Upper lobe of left lung (tissue), 6 donors: ENCODE measurements around the gene SPSB3. TPM values are rescaled to one million over a fixed set of nuclear protein-coding genes. Genes with fewer than 3 reads are reported as not detected.

Experiments used
- ATAC-seq, 2 donors: fragments of 200-7000 bp; cut with Tn5 transposase; one replicate each; pipeline ENCODE4 v1.9.1; 2022; ENCODE audit warnings: mild to moderate bottlenecking in 2 of 2, moderate library complexity in 2 of 2; ENCODE audit not compliant: low FRiP score in 2 of 2
- DNase-seq, 2 donors: peaks; one replicate each; pipeline ENCODE4 v3.0.0-alpha.2; 2019 to 2020
- H3K27ac ChIP-seq, 4 donors: fragments of 200-600 bp; sonication (generic); one replicate each; pipeline ENCODE4 v1.5.1; 2016 to 2019
- H3K27me3 ChIP-seq, 4 donors: fragments of 200-600 bp; sonication (generic); one replicate each; pipeline ENCODE4 v1.5.1; 2017 to 2019
- H3K36me3 ChIP-seq, 4 donors: fragments of 200-600 bp; sonication (generic); one replicate each; pipeline ENCODE4 v1.5.1; 2016 to 2019
- H3K4me1 ChIP-seq, 4 donors: fragments of 200-600 bp; sonication (generic); one replicate each; pipeline ENCODE4 v1.5.1; 2018 to 2019
- H3K4me3 ChIP-seq, 4 donors: fragments of 200-600 bp; sonication (generic); one replicate each; pipeline ENCODE4 v1.5.1; 2017 to 2019; ENCODE audit warnings: mild to moderate bottlenecking in 2 of 4, moderate library complexity in 1 of 4
- H3K9me3 ChIP-seq, 4 donors: fragments of 200-600 bp; sonication (generic); one replicate each; pipeline ENCODE4 v1.5.1; 2018 to 2019
- CTCF ChIP-seq, 6 experiments: fragments of 450-650 bp in 4 of 6; fragments of 200-600 bp in 2 of 6; sonication (generic) in 2 of 6; IDR thresholded peaks; one replicate each; pipeline ENCODE4 v1.5.1; 2016 to 2019; ENCODE audit warnings: antibody characterized with exemption in 6 of 6
- EP300 ChIP-seq, 4 donors: sonication (generic); formaldehyde crosslinking; IDR thresholded peaks; one replicate each; pipeline ENCODE4 v1.5.1; 2017; ENCODE audit warnings: antibody characterized with exemption in 4 of 4, control low read depth in 2 of 4
- POLR2A ChIP-seq, 4 donors: fragments of 450-650 bp; IDR thresholded peaks; one replicate each; pipeline ENCODE4 v1.5.1; 2016 to 2017; ENCODE audit warnings: antibody characterized with exemption in 4 of 4, mild to moderate bottlenecking in 2 of 4
- POLR2AphosphoS5 ChIP-seq, 2 donors: sonication (generic); formaldehyde crosslinking; IDR thresholded peaks; one replicate each; pipeline ENCODE4 v1.5.1; 2017; ENCODE audit warnings: antibody characterized with exemption in 2 of 2
- WGBS, 2 donors: methylation state at CpG; one replicate each; pipeline ENCODE4 v1.1.5; 2017 to 2018; 5-methylcytosine and 5-hydroxymethylcytosine counted together
- total RNA-seq, 6 donors: library from RNA; depleted of rRNA in 4 of 6; stranded (reverse); fragments of >200 nt in 4 of 6; gene quantifications; one replicate each; pipeline versions ENCODE4 v1.1.0 to v1.2.1, GENCODE V29; 2016 to 2021
- donor health status: DM: no; HTN: no; CAD: no; lungs with moderate emphysema.
- donor health status: DM: no; HTN: yes; CAD: no; lungs with severe emphysema.

Gene SPSB3
- total RNA-seq, 6 donors from 2014 or later, result 46.2 to 234 (median 64.4) TPM

DNA sequence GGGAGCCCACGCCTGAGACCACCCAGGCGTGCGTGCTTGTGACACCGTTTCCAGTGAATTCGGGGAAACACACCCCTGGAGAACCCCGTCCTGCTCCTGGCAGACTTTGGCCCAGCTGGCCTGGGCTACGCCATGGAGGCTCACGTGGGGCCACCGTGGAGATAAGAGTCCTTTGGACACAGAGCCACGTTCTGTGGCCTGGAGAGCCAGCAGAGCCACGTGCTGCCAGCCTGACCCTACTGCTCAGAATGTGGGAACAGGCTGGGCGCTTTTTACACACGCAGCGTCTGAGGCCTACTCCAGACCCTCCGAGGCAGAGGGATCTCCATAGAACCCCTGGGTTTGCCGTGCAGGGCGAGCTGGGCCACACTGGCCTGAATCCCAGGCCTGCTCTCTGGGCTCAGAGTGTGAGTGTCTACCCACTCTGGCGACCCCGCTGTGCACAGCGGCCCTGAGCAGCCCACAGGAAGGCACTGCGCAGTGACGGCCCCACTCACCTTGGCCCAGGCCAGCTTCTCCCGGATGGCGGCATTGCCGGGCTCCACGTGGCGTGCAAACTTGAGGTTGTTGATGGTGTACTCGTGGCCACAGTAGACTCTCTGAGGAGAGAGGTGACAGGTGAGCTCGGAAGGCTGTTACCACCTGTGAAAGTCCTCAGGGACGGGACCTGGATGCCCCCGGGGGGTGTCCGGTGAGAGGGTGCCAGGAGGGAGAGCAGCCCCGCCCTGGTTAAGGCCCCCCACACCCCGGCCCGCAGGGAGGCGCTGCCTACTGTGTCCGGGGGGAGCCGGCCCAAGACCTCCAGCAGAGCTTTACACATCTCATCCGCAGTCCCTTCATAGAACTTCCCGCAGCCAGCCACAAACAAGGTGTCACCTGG lies 34.3 kb upstream of the SPSB3 start:
- TF ChIP-seq EP300 (IDR thresholded peaks at IDR 0.05) (no peak), CTCF (IDR thresholded peaks at IDR 0.05) (no peak), POLR2AphosphoS5 (IDR thresholded peaks at IDR 0.05) (no peak), POLR2A (IDR thresholded peaks at IDR 0.05) (no peak)
- ATAC-seq (no peak), DNase-seq (peak in 1 of 2 donors; percentile 72)
- H3K4me1 ChIP-seq, result peaks cover 3 to 8% (median 4%) of the 10 kb centered on the region in 4 donors
- 91 to 97% methylated on average over 12 to 27 of the region's 40 CpGs for WGBS, 2 donors
- no peaks in the 10 kb centered on the region for H3K27me3 ChIP-seq
- H3K4me3 ChIP-seq, result no peak overlapping the region
- H3K36me3 ChIP-seq, result peaks cover 20 to 80% (median 60%) of the 10 kb centered on the region in 4 donors
- H3K27ac ChIP-seq, result no peak overlapping the region
- no peaks in the 10 kb centered on the region for H3K9me3 ChIP-seq

DNA sequence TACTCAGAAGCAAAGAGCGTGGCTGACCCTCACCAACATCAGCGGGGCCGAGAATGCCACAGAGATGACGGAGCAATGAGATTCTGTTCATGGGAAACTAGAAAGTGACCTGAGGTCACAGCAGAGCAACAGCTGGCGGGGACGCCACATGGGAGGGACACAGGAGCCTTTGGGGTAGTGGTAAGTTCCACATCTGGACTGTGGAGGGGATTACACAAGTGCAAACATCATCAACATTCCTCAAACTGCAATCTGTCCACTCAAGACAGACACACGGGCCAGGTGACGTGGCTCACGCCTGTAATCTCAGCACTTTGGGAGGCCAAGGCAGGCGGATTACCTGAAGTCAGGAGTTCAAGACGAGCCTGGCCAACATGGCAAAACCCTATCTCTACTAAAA lies 33.1 kb upstream of the SPSB3 start:
- no peak overlapping the region for H3K27ac ChIP-seq
- DNase-seq (no peak), ATAC-seq (no peak)
- H3K9me3 ChIP-seq, result no peaks in the 10 kb centered on the region
- H3K36me3 ChIP-seq, result peaks cover 10 to 71% (median 55%) of the 10 kb centered on the region in 4 donors
- no peak overlapping the region for H3K4me3 ChIP-seq
- 92 to 95% methylated on average over 11 of the region's 11 CpGs for WGBS, 2 donors
- H3K27me3 ChIP-seq, result no peaks in the 10 kb centered on the region
- TF ChIP-seq EP300 (IDR thresholded peaks at IDR 0.05) (no peak), POLR2A (IDR thresholded peaks at IDR 0.05) (no peak), POLR2AphosphoS5 (IDR thresholded peaks at IDR 0.05) (no peak)
- H3K4me1 ChIP-seq, result peaks cover 3 to 8% (median 4%) of the 10 kb centered on the region in 4 donors

DNA sequence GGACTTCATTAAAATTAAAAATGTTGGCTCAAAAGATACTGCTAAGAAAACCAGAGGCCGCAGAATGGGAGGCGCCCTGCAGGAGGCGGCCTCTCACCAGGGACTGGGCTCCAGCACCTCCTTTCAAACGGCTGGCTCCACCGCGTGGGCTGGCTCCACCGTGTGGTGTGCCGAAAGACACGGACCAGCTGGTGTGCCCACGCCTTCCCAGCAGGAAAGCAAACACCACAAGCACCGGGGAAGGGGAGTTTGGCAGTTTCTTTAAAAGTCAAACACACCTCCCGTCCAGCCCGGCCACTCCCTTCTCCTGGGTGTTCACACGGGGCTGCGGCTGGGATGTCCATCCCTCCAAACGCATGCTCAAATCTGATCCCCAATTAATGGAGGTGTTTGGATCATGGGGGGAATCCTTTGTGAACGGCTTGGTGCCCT lies 30.4 kb upstream of the SPSB3 start:
- no peaks in the 10 kb centered on the region for H3K27me3 ChIP-seq
- H3K27ac ChIP-seq, result no peak overlapping the region
- peaks cover 22 to 69% (median 55%) of the 10 kb centered on the region in 4 donors for H3K36me3 ChIP-seq
- DNase-seq (peak; percentile 87 to 91), ATAC-seq (peak; percentile 86 to 92)
- 25 to 35% methylated on average over 11 to 15 of the region's 17 CpGs for WGBS, 2 donors
- H3K4me3 ChIP-seq, result no peak overlapping the region
- no peaks in the 10 kb centered on the region for H3K9me3 ChIP-seq
- TF ChIP-seq POLR2AphosphoS5 (IDR thresholded peaks at IDR 0.05) (peak; percentile 47 to 76), CTCF (IDR thresholded peaks at IDR 0.05) (peak; percentile 19 to 71 (median 49)), POLR2A (IDR thresholded peaks at IDR 0.05) (no peak)
- peaks cover 3 to 8% (median 4%) of the 10 kb centered on the region in 4 donors for H3K4me1 ChIP-seq

GRCh38 chr16:1810536-1810935 lies 28.2 kb upstream of the SPSB3 start:
- Histone ChIP-seq H3K27ac (no peak overlapping the region), H3K9me3 (no peaks in the 10 kb centered on the region), H3K27me3 (no peaks in the 10 kb centered on the region), H3K36me3 (peaks cover 20 to 67% (median 45%) of the 10 kb centered on the region in 4 donors), H3K4me1 (peaks cover 3 to 8% (median 4%) of the 10 kb centered on the region in 4 donors), H3K4me3 (no peak overlapping the region)
- DNase-seq, result no peak
- 94 to 98% methylated on average over 14 to 15 of the region's 16 CpGs for WGBS, 2 donors
- ATAC-seq, result no peak
- TF ChIP-seq CTCF (IDR thresholded peaks at IDR 0.05) (no peak), POLR2AphosphoS5 (IDR thresholded peaks at IDR 0.05) (no peak)

DNA sequence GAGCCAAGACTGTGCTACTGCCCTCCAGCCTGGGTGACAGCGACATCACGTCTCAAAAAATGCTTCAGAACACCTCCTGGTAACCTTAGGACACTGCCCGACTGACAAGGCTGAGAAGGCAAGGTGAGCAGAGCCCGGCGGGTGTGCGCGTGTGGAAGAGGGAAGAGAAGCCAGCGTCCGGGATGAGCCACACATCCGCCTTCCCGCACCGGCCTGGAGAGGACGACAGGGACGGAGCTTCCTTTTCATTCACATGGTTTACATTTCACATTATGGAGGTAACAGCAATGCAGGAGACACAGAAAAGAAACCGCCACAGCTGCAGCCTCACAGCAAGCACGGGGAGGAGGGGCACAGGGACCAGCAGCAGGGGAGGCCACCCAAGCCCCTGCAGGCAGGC lies 27.7 kb upstream of the SPSB3 start:
- Histone ChIP-seq H3K36me3 (peaks cover 20 to 66% (median 42%) of the 10 kb centered on the region in 4 donors), H3K27me3 (no peaks in the 10 kb centered on the region), H3K4me3 (no peak overlapping the region), H3K27ac (no peak overlapping the region), H3K4me1 (peaks cover 3 to 8% (median 4%) of the 10 kb centered on the region in 4 donors), H3K9me3 (no peaks in the 10 kb centered on the region)
- whole genome bisulfite sequencing, 2 donors, result 93 to 95% methylated on average over 16 of the region's 16 CpGs
- TF ChIP-seq POLR2AphosphoS5 (IDR thresholded peaks at IDR 0.05) (no peak), EP300 (IDR thresholded peaks at IDR 0.05) (no peak), POLR2A (IDR thresholded peaks at IDR 0.05) (no peak), CTCF (IDR thresholded peaks at IDR 0.05) (no peak)
- DNase-seq (no peak), ATAC-seq (no peak)
